Measurements from ENCODE around the gene PRMT3.
"Not testable (repeated sequence)": the region's sequence is repeated elsewhere in the genome, so short reads cannot be mapped to it uniquely, and the experiment has no call there.

PRMT3 gene

GRCh38 chr11:20374741-20375300 lies 12.7 kb upstream of the PRMT3 start:
- no peak for DNase-seq (ENCODE audit: low read depth)
- no peak for TF ChIP-seq CTCF (IDR thresholded peaks at IDR 0.05; ENCODE audit: low read depth, low read length, missing control alignments)
- no peak overlapping the region for H3K4me3 ChIP-seq (ENCODE audit: low read depth, low read length)

- DNase-seq (ENCODE audit: low read depth): no peak
- no peak overlapping the region for H3K4me3 ChIP-seq (ENCODE audit: low read depth, low read length)
- TF ChIP-seq CTCF (IDR thresholded peaks at IDR 0.05; ENCODE audit: low read depth, low read length, missing control alignments): no peak
Observed at GRCh38 chr11:20376162-20376730, 11.3 kb upstream of the PRMT3 start.

- not testable (repeated sequence) for DNase-seq (ENCODE audit: low read depth); H3K4me3 ChIP-seq (ENCODE audit: low read depth, low read length)
Observed at GRCh38 chr11:20385996-20386395, 1.5 kb upstream of the PRMT3 start.

- TF ChIP-seq CTCF (IDR thresholded peaks at IDR 0.05; ENCODE audit: low read depth, low read length, missing control alignments): no peak
- H3K4me3 ChIP-seq (ENCODE audit: low read depth, low read length): peak overlapping the region; percentile 82
- no peak for DNase-seq (ENCODE audit: low read depth)
Observed at GRCh38 chr11:20388096-20389055, 860 bp downstream of the PRMT3 start.

- DNase-seq (ENCODE audit: low read depth): no peak
- H3K4me3 ChIP-seq (ENCODE audit: low read depth, low read length): no peak overlapping the region
- peak; percentile 66 for TF ChIP-seq CTCF (IDR thresholded peaks at IDR 0.05; ENCODE audit: low read depth, low read length, missing control alignments)
Observed at GRCh38 chr11:20397281-20397680, 9.8 kb downstream of the PRMT3 start.

- no peak overlapping the region for H3K4me3 ChIP-seq (ENCODE audit: low read depth, low read length)
- no peak for DNase-seq (ENCODE audit: low read depth)
- no peak for TF ChIP-seq CTCF (IDR thresholded peaks at IDR 0.05; ENCODE audit: low read depth, low read length, missing control alignments)
Observed at GRCh38 chr11:20399498-20399897, 12.0 kb downstream of the PRMT3 start.

- DNase-seq (ENCODE audit: low read depth): no peak
- no peak for TF ChIP-seq CTCF (IDR thresholded peaks at IDR 0.05; ENCODE audit: low read depth, low read length, missing control alignments)
Observed at GRCh38 chr11:20403059-20403458, 15.5 kb downstream of the PRMT3 start.

More at GRCh38 chr11:20403059-20403458, 15.5 kb downstream of the PRMT3 start:
- no peak overlapping the region for H3K4me3 ChIP-seq (ENCODE audit: low read depth, low read length)

Data from GM12864 (cell line).